Rectal smooth muscle tissue (tissue), 1 donor: ENCODE results near the gene PRDM4.
"Not testable (repeated sequence)": the region's sequence is repeated elsewhere in the genome, so short reads cannot be mapped to it uniquely, and the experiment has no call there.

Source experiments
- H3K27ac ChIP-seq: one replicate; pipeline ENCODE4 v1.7.0; 2013; ENCODE audit warnings: low read depth, low read length, inconsistent platforms
- H3K27me3 ChIP-seq: one replicate; pipeline ENCODE4 v1.7.0; 2013; ENCODE audit warnings: low read length; ENCODE audit not compliant: control insufficient read depth, insufficient read depth
- H3K36me3 ChIP-seq: one replicate; pipeline ENCODE4 v1.7.0; 2013; ENCODE audit warnings: low read length; ENCODE audit not compliant: control insufficient read depth, insufficient read depth
- H3K4me1 ChIP-seq: one replicate; pipeline ENCODE4 v1.7.0; 2013; ENCODE audit warnings: low read length; ENCODE audit not compliant: control insufficient read depth, insufficient read depth
- H3K4me3 ChIP-seq: one replicate; pipeline ENCODE4 v1.7.0; 2013; ENCODE audit warnings: low read length
- H3K9ac ChIP-seq: one replicate; pipeline ENCODE4 v1.7.0; 2013; ENCODE audit warnings: low read length

Gene PRDM4

DNA sequence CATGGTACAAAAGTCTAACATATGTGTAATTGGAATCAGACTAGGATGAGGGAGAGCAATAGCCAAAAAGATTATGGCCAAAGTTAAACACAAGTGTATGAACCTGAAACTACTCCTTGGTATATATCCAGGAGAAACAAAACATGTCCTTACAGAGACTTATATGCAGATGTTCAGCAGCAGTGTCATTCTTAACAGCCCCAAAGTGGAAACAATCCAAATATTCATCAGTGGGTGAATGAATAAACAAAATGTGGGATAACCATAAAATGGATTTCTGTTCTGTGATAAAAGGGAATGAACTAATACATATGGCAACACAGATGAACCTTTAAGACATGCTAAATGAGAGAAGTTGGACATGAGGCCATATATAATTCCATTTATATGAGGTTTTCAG lies 45.2 kb downstream of the PRDM4 start:
- Histone ChIP-seq H3K27ac (no peak overlapping the region), H3K27me3 (no peaks in the 10 kb centered on the region), H3K4me1 (no peaks in the 10 kb centered on the region), H3K36me3 (peaks cover 16% of the 10 kb centered on the region), H3K9ac (no peak overlapping the region), H3K4me3 (no peak overlapping the region)

DNA sequence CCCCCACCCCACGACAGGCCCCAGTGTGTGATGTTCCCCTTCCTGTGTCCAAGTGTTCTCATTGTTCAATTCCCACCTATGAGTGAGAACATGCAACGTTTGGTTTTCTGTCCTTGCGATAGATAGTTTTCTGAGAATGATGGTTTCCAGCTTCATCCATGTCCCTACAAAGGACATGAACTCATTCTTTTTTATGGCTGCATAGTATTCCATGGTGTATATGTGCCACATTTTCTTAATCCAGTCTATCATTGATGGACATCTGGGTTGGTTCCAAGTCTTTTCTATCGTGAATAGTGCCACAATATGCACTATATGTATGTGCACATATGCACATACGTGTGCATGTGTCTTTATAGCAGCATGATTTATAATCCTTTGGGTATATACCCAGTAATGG lies 55.4 kb downstream of the PRDM4 start:
- H3K27ac ChIP-seq, H3K9ac ChIP-seq, H3K4me1 ChIP-seq, H3K27me3 ChIP-seq, H3K4me3 ChIP-seq: not testable (repeated sequence)
- peaks cover 21% of the 10 kb centered on the region for H3K36me3 ChIP-seq

GRCh38 chr12:107704041-107704440 lies 56.9 kb downstream of the PRDM4 start:
- Histone ChIP-seq H3K4me3 (no peak overlapping the region), H3K27ac (no peak overlapping the region), H3K27me3 (no peaks in the 10 kb centered on the region), H3K9ac (no peak overlapping the region), H3K4me1 (no peaks in the 10 kb centered on the region), H3K36me3 (peaks cover 31% of the 10 kb centered on the region)

DNA sequence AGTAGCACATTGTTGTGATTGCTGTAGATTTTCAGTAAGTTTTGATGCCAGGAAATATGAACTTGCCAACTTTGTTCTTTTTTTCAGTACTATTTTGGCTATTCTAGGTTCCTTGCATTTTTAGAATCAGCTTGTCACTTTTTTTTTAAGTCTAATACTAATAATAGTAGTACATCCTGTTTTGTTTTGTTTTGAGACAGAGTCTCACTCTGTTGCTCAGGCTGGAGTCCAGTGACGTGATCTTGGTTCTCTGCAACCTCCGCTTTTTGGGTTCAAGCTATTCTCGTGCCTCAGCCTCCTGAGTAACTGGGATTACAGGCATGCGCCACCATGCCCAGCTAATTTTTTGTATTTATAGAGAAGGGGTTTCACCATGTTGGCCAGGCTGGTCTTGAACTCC lies 58.8 kb downstream of the PRDM4 start:
- H3K27ac ChIP-seq = no peak overlapping the region
- no peak overlapping the region for H3K9ac ChIP-seq
- no peak overlapping the region for H3K4me3 ChIP-seq
- no peaks in the 10 kb centered on the region for H3K27me3 ChIP-seq
- peaks cover 34% of the 10 kb centered on the region for H3K36me3 ChIP-seq
- H3K4me1 ChIP-seq = no peaks in the 10 kb centered on the region

- H3K27me3 ChIP-seq, H3K4me1 ChIP-seq, H3K27ac ChIP-seq, H3K4me3 ChIP-seq, H3K9ac ChIP-seq: not testable (repeated sequence)
- peaks cover 44% of the 10 kb centered on the region for H3K36me3 ChIP-seq
Measured at GRCh38 chr12:107695772-107696171, 65.2 kb downstream of the PRDM4 start.

- Histone ChIP-seq H3K27ac (peak within 1 kb of the TSS; percentile 82), H3K27me3 (no peaks in the 10 kb centered on the region), H3K9ac (peak within 1 kb of the TSS; percentile 94), H3K36me3 (peaks cover 4% of the 10 kb centered on the region), H3K4me1 (peaks cover 3% of the 10 kb centered on the region), H3K4me3 (peak within 1 kb of the TSS; percentile 98)
Measured at GRCh38 chr12:107685360-107686248, 75.3 kb downstream of the PRDM4 start, which contains the start of gene PWP1. PWP1 (plus strand) TSS chr12:107685799; CDS start chr12:107685900, 101 bp downstream.

- no peak overlapping the region for H3K9ac ChIP-seq
- H3K27ac ChIP-seq = peak overlapping the region; percentile 82
- peaks cover 3% of the 10 kb centered on the region for H3K4me1 ChIP-seq
- H3K36me3 ChIP-seq = peaks cover 4% of the 10 kb centered on the region
- no peaks in the 10 kb centered on the region for H3K27me3 ChIP-seq
- H3K4me3 ChIP-seq = peak overlapping the region; percentile 98
Measured at GRCh38 chr12:107684990-107685359, 76.0 kb downstream of the PRDM4 start.

- Histone ChIP-seq H3K9ac (no peak overlapping the region), H3K27ac (no peak overlapping the region), H3K36me3 (peaks cover 4% of the 10 kb centered on the region), H3K4me3 (peak overlapping the region; percentile 98), H3K4me1 (peaks cover 3% of the 10 kb centered on the region), H3K27me3 (no peaks in the 10 kb centered on the region)
Measured at GRCh38 chr12:107684029-107684795, 76.7 kb downstream of the PRDM4 start.
